K562 treated with DMSO at 1 percent for 24 hours (cell line): ENCODE measurements around the gene COQ5. TPM values are rescaled to one million over a fixed set of nuclear protein-coding genes. Genes with fewer than 3 reads are reported as not detected.

Experiments
- total RNA-seq: library from RNA; unstranded; fragments of 300-600 nt; gene quantifications from 2 replicates; pipeline ENCODE4 v1.2.3, GENCODE V29; 2022; ENCODE audit warnings: low read depth; ENCODE audit not compliant: insufficient read depth

COQ5 gene
- total RNA-seq: 30.7 and 32.5 TPM in 2 replicates

GRCh38 chr12:120528861-120529525, at the start of gene COQ5:
Gene COQ5 (minus strand): TSS chr12:120529158. CDS start chr12:120529141, 17 bp downstream.

GRCh38 chr12:120534203-120534702, 5.3 kb upstream of the COQ5 start, which contains the start of gene RNF10:
Gene RNF10 (plus strand): TSS chr12:120534356. CDS start chr12:120534812, 456 bp downstream.

GRCh38 chr12:120495731-120496412, 33.1 kb downstream of the COQ5 start, which contains the start of gene DYNLL1:
Gene DYNLL1 (plus strand): TSS chr12:120496113. CDS start chr12:120496422, 309 bp downstream.

GRCh38 chr12:120469450-120470149, 59.4 kb downstream of the COQ5 start, which contains the start of gene SRSF9:
Gene SRSF9 (minus strand): TSS chr12:120469748. CDS start chr12:120469609, 139 bp downstream.

Other genes starting within 250 kb of the COQ5 start
- not detected in 2 replicates for gene RNU4-2, start 237.3 kb downstream of the COQ5 start, total RNA-seq
- gene RNU4-1, start 235.9 kb downstream of the COQ5 start, total RNA-seq: not detected in 2 replicates
- gene SIRT4, start 226.8 kb downstream of the COQ5 start, total RNA-seq: 8.3 and 8.9 TPM in 2 replicates
- gene PLA2G1B, start 201.4 kb downstream of the COQ5 start, total RNA-seq: not detected in 2 replicates
- not detected in 2 replicates for gene MSI1, start 160.0 kb downstream of the COQ5 start, total RNA-seq
- 816 and 863 TPM in 2 replicates for gene COX6A1, start 91.0 kb downstream of the COQ5 start, total RNA-seq
- 23.4 and 27.7 TPM in 2 replicates for gene TRIAP1, start 82.8 kb downstream of the COQ5 start, total RNA-seq
- 14.8 and 16.9 TPM in 2 replicates for gene GATC, start 82.7 kb downstream of the COQ5 start, total RNA-seq
- 235 and 238 TPM in 2 replicates for gene SRSF9, start 59.4 kb downstream of the COQ5 start, total RNA-seq
- gene DYNLL1, start 33.0 kb downstream of the COQ5 start, total RNA-seq: 501 and 505 TPM in 2 replicates
- 127 and 132 TPM in 2 replicates for gene RNF10, start 5.2 kb upstream of the COQ5 start, total RNA-seq
- gene POP5, start 52.2 kb upstream of the COQ5 start, total RNA-seq: 69.6 and 73.0 TPM in 2 replicates
- not detected in 2 replicates for gene CABP1, start 111.5 kb upstream of the COQ5 start, total RNA-seq
- gene MLEC, start 158.0 kb upstream of the COQ5 start, total RNA-seq: 40.3 and 44.5 TPM in 2 replicates
- gene UNC119B, start 181.3 kb upstream of the COQ5 start, total RNA-seq: 24.3 and 30.0 TPM in 2 replicates
- gene ACADS, start 196.7 kb upstream of the COQ5 start, total RNA-seq: 38.3 and 41.2 TPM in 2 replicates